ENCODE results near the gene NCBP1. TPM values are rescaled to one million over a fixed set of nuclear protein-coding genes. Genes with fewer than 3 reads are reported as not detected.
"Not testable (repeated sequence)": the region's sequence is repeated elsewhere in the genome, so short reads cannot be mapped to it uniquely, and the experiment has no call there.

The NCBP1 gene
- total and polyA plus RNA-seq, 9 donors, result 27.8 to 43.4 (median 34.8) TPM

DNA sequence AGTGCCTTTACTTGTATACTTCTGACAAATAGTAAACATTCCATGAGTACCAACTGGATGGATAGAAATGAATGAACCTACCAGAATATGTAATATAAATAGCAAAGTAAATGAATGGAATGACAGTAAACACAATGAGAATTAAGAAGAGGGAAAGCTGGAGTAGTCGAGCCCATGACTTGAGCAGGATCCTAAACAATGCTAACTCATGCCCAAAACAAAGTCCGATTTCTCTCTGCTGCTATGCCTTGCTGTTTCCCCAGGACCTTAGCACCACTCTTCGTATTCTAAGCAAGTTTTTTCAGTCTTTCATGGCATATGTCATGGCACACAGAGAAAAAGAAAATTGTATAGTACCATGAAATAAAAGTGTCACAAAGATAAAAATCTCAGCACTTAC lies 61.8 kb downstream of the NCBP1 start:
- Histone ChIP-seq H3K4me3 (ENCODE audit: low read length) (no peak overlapping the region), H3K27ac (ENCODE audit: low read length) (no peak overlapping the region), H3K9me3 (replicated peaks; ENCODE audit: control insufficient read depth, low read depth, low read length) (no peaks in the 10 kb centered on the region), H3K36me3 (ENCODE audit: control insufficient read depth, insufficient read depth, low read length) (peaks cover 5% of the 10 kb centered on the region), H3K27me3 (ENCODE audit: control insufficient read depth, insufficient read depth, low read length) (peaks cover 2% of the 10 kb centered on the region), H3K4me1 (ENCODE audit: control insufficient read depth, insufficient read depth, low read length) (peaks cover 7% of the 10 kb centered on the region)
- no CpG with 5 or more reads among the region's 3 CpGs for WGBS (ENCODE audit: insufficient coverage)
- DNase-seq, result no peak

DNA sequence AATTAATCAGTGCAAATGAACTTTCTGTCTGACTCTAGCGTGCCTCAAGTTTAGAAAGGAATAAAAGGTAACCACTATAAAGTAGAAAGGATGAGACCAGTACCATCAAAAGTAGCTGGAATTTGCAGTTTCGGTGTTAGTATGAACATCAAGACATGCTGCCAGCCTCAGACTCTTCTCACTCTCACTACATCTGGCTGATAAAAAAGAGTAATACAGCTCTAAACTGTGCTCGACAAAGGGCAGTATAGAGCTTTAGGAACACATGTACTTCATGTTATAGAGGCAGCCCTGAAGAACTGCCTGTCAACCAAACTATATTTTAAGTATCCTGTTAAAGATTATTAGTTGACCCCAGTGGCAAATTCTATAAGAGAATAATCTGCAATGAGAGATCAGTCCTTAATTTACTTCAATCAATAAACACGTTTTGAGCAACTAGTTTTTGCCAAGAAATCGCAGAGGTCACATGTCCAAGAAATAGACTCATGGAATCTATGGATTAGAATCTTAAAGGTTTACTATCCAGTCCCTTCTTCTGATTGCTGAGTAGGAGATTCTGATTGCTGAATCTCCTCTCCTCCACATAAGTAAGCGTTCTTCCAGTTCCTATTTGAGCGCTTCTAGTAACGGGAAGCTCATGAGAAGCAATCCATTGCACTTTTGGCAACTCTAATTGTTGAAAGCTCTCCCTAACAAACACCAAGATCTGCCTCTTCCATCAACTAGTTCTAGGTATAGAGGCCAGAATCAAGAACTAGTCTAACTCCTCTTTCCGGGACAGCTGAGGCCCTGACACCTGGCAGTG lies 62.6 kb downstream of the NCBP1 start:
- Histone ChIP-seq H3K4me1 (ENCODE audit: control insufficient read depth, insufficient read depth, low read length) (peaks cover 7% of the 10 kb centered on the region), H3K27me3 (ENCODE audit: control insufficient read depth, insufficient read depth, low read length) (peaks cover 4% of the 10 kb centered on the region), H3K27ac (ENCODE audit: low read length) (peak overlapping the region; percentile 90), H3K9me3 (replicated peaks; ENCODE audit: control insufficient read depth, low read depth, low read length) (no peaks in the 10 kb centered on the region), H3K4me3 (ENCODE audit: low read length) (peak overlapping the region; percentile 75), H3K36me3 (ENCODE audit: control insufficient read depth, insufficient read depth, low read length) (no peaks in the 10 kb centered on the region)
- WGBS (ENCODE audit: insufficient coverage), result 0% methylated on average over 4 of the region's 9 CpGs
- DNase-seq, result peak; percentile 13

DNA sequence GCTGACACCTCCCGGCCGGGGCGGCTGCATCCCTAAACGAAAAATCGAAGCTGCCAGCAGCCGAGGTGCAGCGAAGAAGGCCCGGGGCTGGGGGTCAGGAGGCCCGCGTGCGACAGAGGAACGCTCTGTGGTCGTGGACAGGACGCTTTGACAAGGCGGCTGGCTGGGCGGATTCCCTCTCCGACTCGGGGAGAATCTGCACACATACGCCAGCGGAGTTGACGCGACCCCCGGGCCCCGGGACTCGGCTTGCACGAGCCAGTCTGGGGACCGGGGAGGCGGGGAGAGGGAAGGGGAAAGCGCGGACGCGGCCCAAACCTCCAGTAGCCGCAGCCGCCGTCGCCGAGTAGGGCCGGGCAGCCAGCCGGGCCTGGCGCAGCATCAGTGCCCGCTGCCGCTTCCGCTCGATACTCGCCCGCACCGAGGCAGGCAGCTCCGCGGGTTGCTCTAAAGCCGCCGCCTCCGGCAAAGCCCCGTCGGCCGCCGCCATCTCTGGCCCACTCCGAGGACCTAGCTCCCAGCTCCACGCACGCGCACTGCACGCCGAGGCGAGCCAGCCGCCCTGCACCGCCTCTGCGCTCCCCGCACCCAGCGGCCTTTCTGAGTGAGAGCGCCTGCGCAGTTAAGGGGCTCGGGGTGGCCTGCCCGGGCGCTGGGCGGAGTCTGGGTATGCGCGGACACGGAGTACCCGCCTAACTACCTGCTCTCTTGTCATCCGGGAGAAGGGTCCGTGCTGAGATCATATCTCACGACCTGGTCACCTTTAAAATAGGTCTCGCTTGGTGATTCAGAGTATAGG lies 63.4 kb downstream of the NCBP1 start, which contains the start of gene XPA:
TSS of gene XPA (minus strand) at position 538 of the 799 bp plus-strand sequence. CDS start at position 490, 48 bp downstream.
- WGBS (ENCODE audit: insufficient coverage), result under 1% methylated on average over 78 of the region's 82 CpGs
- Histone ChIP-seq H3K27me3 (ENCODE audit: control insufficient read depth, insufficient read depth, low read length) (peaks cover 6% of the 10 kb centered on the region), H3K4me1 (ENCODE audit: control insufficient read depth, insufficient read depth, low read length) (peaks cover 7% of the 10 kb centered on the region)

DNA sequence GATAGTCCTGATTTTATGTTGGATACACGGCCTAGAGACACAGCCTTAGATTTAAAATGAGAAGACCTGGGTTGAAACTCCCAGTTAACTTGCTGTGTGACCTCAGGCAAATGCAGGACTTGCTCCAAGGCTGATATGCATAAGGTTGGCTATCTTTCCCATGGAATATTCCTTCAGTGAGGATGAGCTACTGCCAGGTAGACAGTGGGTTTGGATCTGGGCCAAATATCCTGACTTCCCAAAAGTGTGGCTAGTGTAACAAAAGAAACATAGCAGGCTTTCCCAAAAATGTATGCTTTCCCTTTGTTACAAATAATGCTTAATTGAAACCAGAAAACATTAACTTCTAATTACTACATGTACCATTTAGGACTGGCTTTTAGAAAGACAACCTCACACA lies 64.2 kb downstream of the NCBP1 start:
- H3K4me1 ChIP-seq (ENCODE audit: control insufficient read depth, insufficient read depth, low read length), result peaks cover 7% of the 10 kb centered on the region
- no peak overlapping the region for H3K4me3 ChIP-seq (ENCODE audit: low read length)
- no peaks in the 10 kb centered on the region for H3K36me3 ChIP-seq (ENCODE audit: control insufficient read depth, insufficient read depth, low read length)
- no peak overlapping the region for H3K27ac ChIP-seq (ENCODE audit: low read length)
- DNase-seq, result peak; percentile 27
- 33% methylated on average over 1 of the region's 1 CpG for WGBS (ENCODE audit: insufficient coverage)
- H3K27me3 ChIP-seq (ENCODE audit: control insufficient read depth, insufficient read depth, low read length), result peaks cover 6% of the 10 kb centered on the region
- H3K9me3 ChIP-seq (replicated peaks; ENCODE audit: control insufficient read depth, low read depth, low read length), result no peaks in the 10 kb centered on the region

More for the DNA sequence above, 63.4 kb downstream of the NCBP1 start, which contains the start of gene XPA:
- H3K36me3 ChIP-seq (ENCODE audit: control insufficient read depth, insufficient read depth, low read length), result no peaks in the 10 kb centered on the region
- H3K27ac ChIP-seq (ENCODE audit: low read length), result peak within 1 kb of the TSS; percentile 90
- peak within 1 kb of the TSS; percentile 75 for H3K4me3 ChIP-seq (ENCODE audit: low read length)
- H3K9me3 ChIP-seq (replicated peaks; ENCODE audit: control insufficient read depth, low read depth, low read length), result no peaks in the 10 kb centered on the region
- peak; percentile 98 for DNase-seq

DNA sequence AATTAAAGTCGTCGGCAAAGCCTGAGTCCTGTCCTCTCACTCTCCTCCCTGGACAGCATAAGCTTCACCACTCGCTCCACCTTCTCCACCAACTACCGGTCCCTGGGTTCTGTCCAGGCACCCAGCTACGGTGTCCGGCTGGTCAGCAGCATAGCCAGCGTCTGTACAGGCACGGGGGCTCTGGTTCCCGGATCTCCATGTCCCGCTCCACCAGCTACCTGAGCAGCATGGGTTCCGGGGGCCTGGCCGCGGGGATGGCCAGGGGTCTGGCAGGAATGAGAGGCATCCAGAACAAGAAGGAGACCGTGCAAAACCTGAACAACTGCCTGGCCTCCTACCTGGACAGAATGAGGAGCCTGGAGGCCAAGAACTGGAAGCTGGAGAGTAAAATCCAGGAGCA lies 65.2 kb downstream of the NCBP1 start:
- Histone ChIP-seq H3K9me3 (replicated peaks; ENCODE audit: control insufficient read depth, low read depth, low read length) (no peaks in the 10 kb centered on the region), H3K27me3 (ENCODE audit: control insufficient read depth, insufficient read depth, low read length) (peaks cover 6% of the 10 kb centered on the region), H3K36me3 (ENCODE audit: control insufficient read depth, insufficient read depth, low read length) (no peaks in the 10 kb centered on the region), H3K4me1 (ENCODE audit: control insufficient read depth, insufficient read depth, low read length) (peaks cover 7% of the 10 kb centered on the region), H3K4me3 (ENCODE audit: low read length) (no peak overlapping the region), H3K27ac (ENCODE audit: low read length) (no peak overlapping the region)
- DNase-seq, result no peak
- 93% methylated on average over 14 of the region's 14 CpGs for WGBS (ENCODE audit: insufficient coverage)

DNA sequence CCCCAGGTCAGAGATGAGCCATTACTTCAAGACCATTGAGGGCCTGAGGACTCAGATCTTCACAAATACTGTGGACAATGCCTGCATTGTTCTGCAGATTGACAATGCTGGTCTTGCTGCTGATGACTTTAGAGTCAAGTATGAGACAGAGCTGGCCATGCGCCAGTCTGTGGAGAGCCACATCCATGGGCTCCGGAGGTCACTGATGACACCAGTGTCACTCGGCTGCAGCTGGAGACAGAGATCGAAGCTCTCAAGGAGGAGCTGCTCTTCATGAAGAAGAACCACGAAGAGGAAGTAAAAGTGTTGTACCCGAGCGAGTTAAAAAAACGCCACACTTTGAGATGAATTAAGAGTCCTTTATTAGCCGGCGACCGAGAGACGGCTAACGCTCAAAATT lies 65.7 kb downstream of the NCBP1 start:
- WGBS (ENCODE audit: insufficient coverage), result 79% methylated on average over 10 of the region's 13 CpGs

DNA sequence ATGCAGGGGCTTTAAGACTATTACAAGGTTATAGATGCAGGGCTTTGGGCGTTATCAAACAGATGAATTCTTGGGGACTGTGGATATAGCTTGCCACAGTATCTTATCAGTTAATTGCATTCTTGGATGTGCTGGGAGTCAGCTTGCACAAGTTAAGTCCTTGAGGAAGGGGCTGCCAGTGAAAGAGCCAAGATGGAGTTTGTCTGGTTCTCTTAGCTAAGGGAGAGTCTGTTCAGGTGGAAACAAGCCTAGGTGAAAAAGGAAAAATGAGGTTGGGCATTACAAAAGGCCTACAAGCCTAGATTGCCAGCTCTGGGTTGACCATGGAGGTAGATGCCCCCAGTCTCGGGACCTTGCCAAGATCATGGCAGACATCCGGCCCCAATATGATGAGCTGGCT lies 66.2 kb downstream of the NCBP1 start:
- not testable (repeated sequence) for DNase-seq; H3K27me3 ChIP-seq (ENCODE audit: control insufficient read depth, insufficient read depth, low read length); H3K27ac ChIP-seq (ENCODE audit: low read length); H3K4me3 ChIP-seq (ENCODE audit: low read length); H3K9me3 ChIP-seq (replicated peaks; ENCODE audit: control insufficient read depth, low read depth, low read length); H3K36me3 ChIP-seq (ENCODE audit: control insufficient read depth, insufficient read depth, low read length); H3K4me1 ChIP-seq (ENCODE audit: control insufficient read depth, insufficient read depth, low read length)
- 80% methylated on average over 3 of the region's 3 CpGs for whole genome bisulfite sequencing (ENCODE audit: insufficient coverage)

More for the DNA sequence above, 65.7 kb downstream of the NCBP1 start:
- H3K4me1 ChIP-seq (ENCODE audit: control insufficient read depth, insufficient read depth, low read length); H3K9me3 ChIP-seq (replicated peaks; ENCODE audit: control insufficient read depth, low read depth, low read length); H3K27me3 ChIP-seq (ENCODE audit: control insufficient read depth, insufficient read depth, low read length); H3K4me3 ChIP-seq (ENCODE audit: low read length); H3K27ac ChIP-seq (ENCODE audit: low read length); DNase-seq; H3K36me3 ChIP-seq (ENCODE audit: control insufficient read depth, insufficient read depth, low read length): not testable (repeated sequence)

DNA sequence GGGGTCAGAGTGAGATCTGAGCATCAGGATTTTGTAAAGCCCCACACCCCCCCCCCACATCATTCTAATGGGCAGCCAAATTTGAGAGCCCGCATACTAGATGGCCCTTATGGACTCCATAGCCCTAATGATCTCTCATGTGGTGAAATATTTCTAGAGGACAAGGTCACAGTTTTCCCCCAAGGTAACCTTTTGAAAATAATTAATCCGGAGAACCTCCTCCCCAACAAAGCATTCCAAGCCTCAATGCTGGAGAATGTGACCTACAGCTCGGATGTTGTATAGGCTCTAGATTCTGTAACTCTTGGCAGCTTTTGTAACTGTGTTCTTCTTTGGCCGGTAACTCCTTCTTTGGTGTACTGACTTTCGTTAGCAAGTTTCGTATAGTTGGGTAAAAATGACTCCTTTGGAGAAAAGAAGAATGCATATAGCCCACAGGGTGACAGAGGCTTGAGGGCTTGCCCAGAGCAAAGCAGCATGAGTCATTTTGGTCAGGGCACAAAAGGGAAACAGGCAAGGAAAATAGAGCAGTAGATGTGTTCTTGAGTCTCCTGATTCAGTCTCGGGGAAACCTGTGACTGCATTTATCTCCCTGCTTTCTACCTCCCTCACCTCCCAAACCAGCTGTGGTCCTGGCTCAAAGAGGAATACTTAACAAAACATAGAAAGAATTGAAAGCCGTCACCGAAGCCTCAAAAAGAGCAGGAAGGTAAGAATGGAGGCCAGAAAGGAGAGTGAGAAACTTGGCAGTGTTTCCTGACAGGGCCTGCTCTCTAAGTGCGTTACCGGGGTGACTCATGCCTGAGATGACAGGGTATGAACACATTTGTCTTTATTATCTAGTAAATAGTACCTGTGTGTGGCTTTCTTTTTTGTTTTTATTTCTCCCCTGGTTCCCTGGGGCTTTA lies 70.1 kb downstream of the NCBP1 start:
- no peak for DNase-seq
- H3K9me3 ChIP-seq (replicated peaks; ENCODE audit: control insufficient read depth, low read depth, low read length), result no peaks in the 10 kb centered on the region
- WGBS (ENCODE audit: insufficient coverage), result 65% methylated on average over 6 of the region's 11 CpGs

DNA sequence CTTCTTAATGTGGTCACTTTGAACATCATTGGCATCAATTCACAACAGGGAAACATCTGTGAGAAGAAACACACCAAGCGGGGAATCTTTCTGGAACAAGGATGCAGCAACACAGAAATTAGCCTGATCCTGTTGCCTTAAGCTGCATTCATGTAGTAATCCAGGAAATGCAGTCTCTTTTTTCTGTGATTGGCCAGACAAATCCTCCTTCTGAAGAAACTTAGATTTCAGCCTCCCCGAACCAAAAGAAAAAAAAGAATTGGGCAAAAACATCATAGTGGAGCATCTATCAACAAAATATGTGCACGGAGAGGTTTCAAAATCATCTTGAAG lies 70.7 kb downstream of the NCBP1 start:
- Histone ChIP-seq H3K9me3 (replicated peaks; ENCODE audit: control insufficient read depth, low read depth, low read length) (no peaks in the 10 kb centered on the region), H3K36me3 (ENCODE audit: control insufficient read depth, insufficient read depth, low read length) (no peaks in the 10 kb centered on the region), H3K27ac (ENCODE audit: low read length) (no peak overlapping the region), H3K4me3 (ENCODE audit: low read length) (no peak overlapping the region), H3K27me3 (ENCODE audit: control insufficient read depth, insufficient read depth, low read length) (peaks cover 16% of the 10 kb centered on the region), H3K4me1 (ENCODE audit: control insufficient read depth, insufficient read depth, low read length) (no peaks in the 10 kb centered on the region)
- DNase-seq, result no peak
- no CpG with 5 or more reads among the region's 3 CpGs for WGBS (ENCODE audit: insufficient coverage)

More for the DNA sequence above, 70.1 kb downstream of the NCBP1 start:
- Histone ChIP-seq H3K4me1 (ENCODE audit: control insufficient read depth, insufficient read depth, low read length) (no peaks in the 10 kb centered on the region), H3K27ac (ENCODE audit: low read length) (no peak overlapping the region), H3K4me3 (ENCODE audit: low read length) (no peak overlapping the region), H3K36me3 (ENCODE audit: control insufficient read depth, insufficient read depth, low read length) (no peaks in the 10 kb centered on the region), H3K27me3 (ENCODE audit: control insufficient read depth, insufficient read depth, low read length) (peaks cover 11% of the 10 kb centered on the region)
